Activated naive CD4-positive, alpha-beta T cell treated with anti-CD3 and anti-CD28 coated beads, Interleukin-2, amount 10 ng/mL, durations not matched to agents 5 hours and 36 hours (primary cell): ENCODE data around the gene POM121L12. TPM values are rescaled to one million over a fixed set of nuclear protein-coding genes. Genes with fewer than 3 reads are reported as not detected.

Experiments used
- total RNA-seq, 2 experiments: library from RNA; stranded (reverse); gene quantifications; one replicate each; pipeline ENCODE4 v1.2.3, GENCODE V29; 2021

POM121L12 gene
- total RNA-seq, result not detected

GRCh38 chr7:53035499-53036412 lies at the start of gene POM121L12:
POM121L12 (plus strand) TSS chr7:53035633; CDS start chr7:53035672, 39 bp downstream.

